HG03108 (cell line): ENCODE data around the gene PPP1R16B.
A peak's percentile ranks its signal among the peaks of the same experiment; 100 is the strongest.

ENCODE experiments used
- ATAC-seq: cut with Tn5 transposase; IDR thresholded peaks from one replicate; pipeline ENCODE4 v1.9.1; 2021; ENCODE audit warnings: moderate library complexity; ENCODE audit not compliant: unreplicated experiment

The PPP1R16B gene

DNA sequence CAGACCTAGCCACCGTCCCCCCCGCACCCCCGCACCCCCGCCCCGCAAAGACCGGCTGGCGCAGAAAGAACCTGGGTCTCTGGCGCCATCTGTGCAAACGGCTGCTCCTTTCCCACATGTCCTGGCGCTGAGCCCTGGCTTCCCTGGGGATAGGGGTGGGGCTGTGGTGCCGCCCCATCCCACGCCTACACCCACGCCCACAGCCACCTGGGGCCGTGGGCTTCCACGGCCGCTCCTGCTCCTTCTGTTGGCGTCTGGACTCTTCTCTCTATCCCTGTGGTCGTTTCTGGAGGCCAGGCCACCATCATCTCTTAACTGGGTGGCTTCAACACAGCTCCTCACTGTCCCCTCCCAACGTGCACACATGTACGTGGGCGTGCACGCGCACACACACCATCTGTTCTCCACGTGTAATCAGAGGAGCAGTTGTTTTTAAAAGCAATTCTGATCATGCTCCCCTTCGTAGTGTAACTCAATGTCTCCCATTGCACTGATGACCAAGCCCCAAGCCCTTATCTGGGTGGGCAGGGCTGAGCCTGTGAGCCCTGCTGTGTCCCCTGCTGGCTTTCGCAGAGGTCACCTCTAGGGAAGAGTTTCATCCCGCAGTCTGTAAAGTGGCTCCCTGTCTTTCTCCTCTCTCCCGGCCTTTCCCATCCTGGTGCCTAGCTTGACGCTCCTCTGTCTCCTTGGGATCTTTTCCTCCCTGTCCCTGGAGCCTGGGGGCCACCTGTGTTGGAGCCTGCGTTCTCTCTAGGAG, 88.8 kb downstream of the PPP1R16B start:
- no peak for ATAC-seq

DNA sequence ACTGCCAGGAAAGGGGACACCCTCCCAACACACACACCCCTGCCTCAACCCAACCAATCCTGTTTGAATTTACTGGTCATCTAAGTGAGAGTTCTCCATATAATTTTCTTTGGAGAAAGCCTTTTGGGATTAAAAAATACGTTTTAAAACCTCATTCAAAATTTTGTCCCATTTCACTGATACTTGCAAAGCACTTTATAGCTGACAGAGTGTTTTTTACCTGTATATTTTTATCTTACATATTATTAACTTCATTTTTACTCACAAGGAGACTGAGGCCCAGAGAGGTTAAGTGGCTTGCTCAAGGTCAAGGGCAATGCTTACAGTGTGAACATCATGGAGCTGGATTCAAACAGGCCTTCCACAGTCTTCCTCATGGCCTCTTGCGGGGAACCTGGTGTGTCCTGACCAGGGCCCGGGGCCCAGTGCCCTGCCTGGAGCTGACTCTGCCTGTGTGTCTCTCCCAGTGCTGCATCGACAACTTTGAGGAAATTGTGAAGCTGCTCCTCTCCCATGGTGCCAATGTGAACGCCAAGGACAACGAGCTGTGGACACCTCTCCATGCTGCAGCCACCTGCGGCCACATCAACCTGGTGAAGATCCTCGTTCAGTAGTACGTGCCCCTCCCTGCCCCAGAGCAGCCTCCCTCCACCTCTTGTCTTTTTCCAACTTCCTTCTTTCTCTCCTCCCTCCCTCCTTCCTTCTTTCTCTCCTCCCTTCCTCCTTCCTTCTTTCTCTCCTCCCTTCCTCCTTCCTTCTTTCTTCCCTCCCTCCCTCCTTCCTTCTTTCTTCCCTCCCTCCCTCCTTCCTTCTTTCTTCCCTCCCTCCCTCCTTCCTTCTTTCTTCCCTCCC, 89.8 kb downstream of the PPP1R16B start:
- no peak for ATAC-seq

DNA sequence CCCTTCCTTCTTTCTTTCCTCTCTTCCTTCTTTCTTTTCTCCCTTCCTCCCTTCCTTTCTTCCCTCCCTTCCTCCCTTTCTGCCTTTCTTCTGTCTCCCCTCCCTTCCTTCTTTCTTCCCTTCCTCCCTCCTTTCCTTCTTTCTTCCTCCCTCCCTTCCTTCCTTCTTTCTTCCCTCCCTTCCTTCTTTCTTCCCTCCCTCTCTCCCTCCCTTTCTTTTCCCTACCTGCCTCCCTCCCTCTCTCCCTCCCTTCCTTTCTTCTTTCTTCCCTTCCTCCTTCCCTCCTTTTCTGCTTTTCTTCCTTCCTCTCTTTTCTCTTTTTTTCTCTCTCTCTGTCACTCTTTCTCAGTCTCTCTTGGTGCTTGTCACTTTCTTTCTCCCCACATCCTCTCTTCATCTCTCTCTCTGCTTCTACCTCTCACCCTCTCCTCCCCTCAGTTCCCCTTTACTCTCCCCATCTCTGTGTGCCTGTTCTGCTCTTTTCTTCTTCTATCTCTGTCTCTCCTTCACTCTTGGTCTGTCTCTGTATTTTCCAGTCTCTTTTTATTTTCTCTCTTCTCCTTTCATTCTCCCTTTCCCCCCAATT, 90.6 kb downstream of the PPP1R16B start:
- ATAC-seq: no peak

DNA sequence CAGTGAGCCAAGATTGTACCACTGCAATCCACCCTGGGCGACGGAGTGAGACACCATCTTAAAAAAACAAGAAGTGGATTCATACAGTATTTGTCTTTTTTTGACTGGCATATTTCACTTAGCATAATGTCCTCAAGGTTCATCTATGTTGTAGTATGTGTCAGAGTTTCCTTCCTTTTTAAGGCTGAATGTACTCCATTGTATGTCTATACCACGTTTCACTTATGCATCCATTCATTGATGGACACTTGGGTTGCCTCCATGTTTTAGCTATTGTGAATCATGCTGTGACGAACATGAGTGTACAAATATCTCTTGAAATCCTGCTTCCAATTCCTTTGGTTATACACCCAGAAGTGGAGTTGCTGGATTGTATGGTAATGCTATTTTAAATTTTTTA, 91.8 kb downstream of the PPP1R16B start:
- ATAC-seq: no peak

DNA sequence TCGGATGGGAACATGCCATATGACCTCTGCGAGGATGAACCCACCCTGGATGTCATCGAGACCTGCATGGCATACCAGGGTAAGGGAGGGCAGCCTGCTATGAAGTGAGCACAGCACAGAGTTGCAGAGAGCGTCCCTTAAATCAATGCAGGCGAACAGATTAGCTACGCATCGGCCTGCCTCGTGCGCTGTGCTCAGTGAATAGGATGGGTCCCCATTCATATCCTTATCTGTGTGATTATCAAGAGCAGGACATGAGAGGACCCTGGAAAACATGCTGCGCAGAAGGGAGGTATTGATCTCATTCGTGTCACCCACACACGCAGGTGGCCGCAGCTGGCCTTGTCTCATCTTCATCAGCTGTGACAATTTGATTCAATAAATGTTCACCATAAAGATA, 95.1 kb downstream of the PPP1R16B start:
- no peak for ATAC-seq

DNA sequence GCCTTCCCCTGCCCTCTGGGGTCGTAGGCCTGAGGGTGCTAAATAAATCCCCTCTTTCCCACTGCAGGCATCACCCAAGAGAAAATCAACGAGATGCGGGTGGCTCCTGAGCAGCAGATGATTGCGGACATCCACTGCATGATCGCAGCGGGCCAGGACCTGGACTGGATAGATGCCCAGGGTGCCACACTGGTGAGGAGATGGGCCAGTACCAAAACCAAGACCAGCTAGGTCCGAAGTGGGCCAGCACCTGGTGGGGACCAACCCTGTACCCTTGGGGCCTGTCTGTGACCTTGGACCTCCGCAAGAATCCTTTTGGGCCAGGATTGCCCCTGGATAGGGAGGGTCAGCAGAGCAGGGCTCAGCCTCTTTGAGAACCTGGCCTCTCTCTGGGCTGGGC, 97.1 kb downstream of the PPP1R16B start:
- no peak for ATAC-seq

DNA sequence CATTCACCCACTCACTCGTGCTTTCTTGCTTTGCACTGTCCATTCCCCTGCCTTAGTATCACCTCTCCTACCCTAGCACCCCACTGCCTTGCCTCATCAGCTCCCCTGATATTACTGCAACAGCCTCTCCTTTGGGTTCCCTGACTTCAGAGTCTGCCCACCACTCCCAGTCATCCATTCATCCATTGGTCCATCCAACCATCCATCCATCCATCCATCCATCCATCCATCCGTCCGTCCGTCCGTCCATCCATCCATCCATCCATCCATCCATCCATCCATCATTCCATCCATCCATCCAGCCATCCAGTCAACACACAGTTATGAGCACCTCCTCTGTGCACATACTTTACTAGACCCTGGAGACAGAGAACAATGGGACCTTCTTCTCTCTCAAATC, 97.8 kb downstream of the PPP1R16B start:
- no peak for ATAC-seq

DNA sequence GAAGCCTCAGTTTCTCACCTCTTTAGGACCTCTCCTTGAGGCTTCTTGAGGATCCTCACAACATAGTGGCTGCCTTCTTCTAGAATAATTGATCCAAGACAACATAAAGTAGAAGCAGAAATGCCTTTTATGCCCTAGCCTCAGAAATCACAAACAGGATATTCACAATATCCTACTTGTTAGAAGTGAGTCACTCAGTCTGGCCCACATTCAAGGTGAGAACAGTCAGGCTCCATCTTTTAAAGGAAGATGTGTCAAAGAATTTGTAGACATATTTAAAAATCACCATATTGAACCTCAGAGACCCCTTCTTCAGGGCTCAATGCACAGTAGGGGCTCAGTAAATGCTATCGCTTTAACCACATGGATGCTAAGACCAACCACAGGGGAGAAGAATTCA, 99.9 kb downstream of the PPP1R16B start:
- ATAC-seq: no peak

DNA sequence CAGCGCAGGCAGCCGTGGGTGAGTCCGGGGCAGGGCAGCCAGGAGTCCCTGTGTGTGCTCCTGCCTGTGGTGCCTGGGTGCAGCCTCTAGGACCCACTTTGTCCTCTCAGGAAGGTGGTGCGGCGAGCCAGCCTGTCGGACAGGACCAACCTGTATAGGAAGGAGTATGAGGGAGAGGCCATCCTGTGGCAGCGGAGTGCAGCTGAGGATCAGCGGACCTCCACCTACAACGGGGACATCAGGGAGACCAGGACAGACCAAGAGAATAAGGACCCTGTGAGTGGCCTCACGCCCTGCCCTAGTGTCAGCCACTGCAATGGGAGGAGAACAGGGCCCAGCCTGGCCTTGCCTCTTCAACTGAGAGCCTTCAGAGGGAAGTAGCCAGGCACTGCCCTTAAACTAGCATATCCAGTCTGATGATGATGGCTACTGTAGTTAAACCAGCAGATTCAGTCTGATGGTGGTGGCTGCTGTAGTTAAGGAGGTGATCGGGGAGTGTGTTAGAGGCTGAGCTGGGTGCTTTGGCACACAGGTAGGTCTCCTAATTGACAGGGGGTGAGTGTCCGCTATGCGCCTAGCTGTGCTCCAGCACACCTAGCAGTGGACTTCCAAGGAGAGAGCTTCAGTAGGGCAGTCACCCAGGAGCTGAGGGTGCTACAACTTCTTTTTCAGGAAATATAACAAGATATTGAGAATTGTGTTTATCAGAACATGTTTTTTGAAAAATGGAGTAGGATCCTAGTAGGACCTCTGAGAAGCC, 102.6 kb downstream of the PPP1R16B start:
- ATAC-seq: no peak

DNA sequence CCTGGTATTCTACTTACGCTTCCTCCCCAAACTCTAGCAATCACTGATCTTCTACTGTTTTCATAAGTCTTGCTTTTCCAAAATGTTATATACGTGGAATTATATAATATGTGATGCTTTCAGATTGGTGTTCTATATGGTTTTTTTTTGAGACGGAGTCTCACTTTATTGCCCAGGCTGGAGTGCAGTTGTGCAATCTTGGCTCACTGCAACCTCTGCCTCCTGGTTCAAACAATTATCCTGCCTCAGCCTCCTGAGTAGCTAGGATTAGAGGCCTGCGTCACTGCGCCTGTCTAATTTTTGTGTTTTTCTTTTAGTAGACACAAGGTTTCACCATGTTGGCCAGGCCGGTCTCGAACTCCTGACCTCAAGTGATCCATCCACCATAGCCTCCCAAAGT, 109.9 kb downstream of the PPP1R16B start:
- ATAC-seq: no peak

DNA sequence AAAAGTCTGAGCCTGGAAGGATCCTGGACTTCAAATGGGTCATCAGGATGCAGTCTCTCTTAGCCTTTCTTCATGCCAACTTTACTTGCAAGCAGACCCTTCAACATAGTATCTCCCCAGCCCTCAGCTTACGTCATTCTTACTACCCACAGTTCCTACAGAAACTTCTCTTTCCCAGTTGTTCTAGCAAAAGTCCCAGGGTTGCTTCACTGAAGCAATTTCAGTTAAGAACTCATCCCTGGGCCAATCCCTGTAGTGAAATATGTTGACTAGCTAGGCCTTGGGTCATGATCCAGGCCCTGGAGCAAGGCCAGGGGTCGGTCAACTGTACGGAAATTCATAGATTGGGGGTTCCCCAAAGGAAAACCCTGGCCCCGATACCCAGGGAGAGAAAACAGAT, 112.2 kb downstream of the PPP1R16B start:
- ATAC-seq: no peak

DNA sequence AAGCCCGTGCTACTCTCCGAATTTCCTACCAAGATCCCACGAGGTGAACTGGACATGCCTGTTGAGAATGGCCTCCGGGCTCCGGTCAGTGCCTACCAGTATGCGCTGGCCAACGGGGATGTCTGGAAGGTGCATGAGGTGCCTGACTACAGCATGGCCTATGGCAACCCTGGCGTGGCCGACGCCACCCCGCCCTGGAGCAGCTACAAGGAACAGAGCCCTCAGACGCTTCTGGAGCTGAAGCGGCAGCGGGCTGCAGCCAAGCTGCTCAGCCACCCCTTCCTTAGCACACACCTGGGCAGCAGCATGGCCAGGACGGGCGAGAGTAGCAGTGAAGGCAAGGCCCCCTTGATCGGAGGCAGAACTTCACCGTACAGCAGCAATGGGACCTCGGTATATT, 112.7 kb downstream of the PPP1R16B start:
- ATAC-seq: no peak

DNA sequence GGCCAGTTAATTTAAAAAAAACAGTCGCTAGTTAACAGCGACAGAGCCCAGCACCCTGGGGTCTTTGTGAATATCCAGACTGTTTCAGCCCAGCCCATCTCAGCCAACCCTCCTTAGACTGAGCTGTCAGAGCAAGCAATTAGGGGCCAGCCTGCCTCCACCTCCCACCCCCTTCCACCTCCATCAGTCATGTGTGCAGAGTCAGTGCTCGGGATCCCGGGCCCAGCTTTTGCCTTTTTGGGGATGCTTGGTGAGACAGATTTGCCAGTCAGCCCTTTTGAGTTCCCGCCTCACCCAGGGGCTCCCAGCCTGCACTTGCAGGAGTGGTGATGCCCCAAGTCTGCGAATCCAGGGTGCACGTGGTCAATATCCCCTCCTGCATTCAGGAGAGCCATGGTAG, 114.2 kb downstream of the PPP1R16B start:
- ATAC-seq: no peak

DNA sequence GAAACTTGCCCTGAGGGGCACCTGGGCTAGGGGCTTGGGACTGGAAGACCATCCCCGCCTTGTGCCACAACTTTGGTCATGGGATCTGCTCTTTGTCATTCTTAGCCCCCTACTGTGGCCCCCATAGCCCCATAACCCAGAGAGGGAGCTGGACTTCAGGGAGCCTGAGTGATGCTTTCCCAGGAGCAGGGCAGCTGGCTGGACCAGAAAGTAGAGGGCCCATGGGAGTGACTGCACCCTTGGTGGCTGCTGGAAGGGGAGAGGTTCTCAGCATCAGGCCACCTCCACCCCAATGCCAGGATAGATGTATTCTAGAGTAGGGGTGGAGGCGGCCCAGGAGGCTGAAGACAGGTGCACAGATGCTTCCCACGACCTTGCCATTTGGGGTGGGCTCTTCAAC, 114.9 kb downstream of the PPP1R16B start:
- ATAC-seq: no peak

DNA sequence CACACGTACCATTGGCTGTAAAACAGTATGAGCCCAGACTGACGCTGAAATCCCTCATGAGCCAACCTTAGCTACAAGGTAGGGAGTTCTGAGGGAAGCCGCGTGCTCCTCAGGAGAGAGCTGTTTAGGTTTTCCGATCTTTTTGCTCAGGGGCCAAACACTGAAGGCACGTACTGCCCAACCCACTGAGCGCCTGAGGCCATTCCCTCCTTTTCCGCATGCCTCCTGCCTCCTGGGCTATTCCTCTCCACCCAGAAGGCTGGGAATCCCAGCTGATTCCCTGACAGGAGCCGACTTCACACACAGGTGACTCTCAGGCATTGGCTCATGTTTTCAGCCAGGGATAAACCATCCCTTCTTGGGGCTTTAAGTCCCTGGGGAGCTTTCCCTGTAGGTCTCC, 115.4 kb downstream of the PPP1R16B start:
- ATAC-seq: no peak

DNA sequence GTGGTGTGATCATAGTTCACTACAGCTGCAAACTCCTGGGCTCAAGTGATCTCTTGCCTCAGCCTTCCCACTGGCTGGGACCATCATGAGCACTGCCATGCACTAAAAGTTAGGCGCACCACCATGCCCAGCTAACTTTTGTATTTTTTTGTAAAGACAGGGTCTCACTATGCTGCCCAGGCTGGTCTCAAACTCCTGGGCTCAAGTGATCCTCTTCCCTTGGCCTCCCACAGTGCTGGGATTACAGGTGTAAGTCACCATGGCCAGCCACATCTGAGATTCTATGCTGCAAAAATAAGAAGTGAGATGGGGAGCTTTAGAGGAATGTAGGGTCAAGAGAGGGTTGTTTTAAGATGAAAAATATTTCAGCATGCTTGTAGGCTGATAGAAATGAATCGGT, 119.2 kb downstream of the PPP1R16B start:
- ATAC-seq: no peak

DNA sequence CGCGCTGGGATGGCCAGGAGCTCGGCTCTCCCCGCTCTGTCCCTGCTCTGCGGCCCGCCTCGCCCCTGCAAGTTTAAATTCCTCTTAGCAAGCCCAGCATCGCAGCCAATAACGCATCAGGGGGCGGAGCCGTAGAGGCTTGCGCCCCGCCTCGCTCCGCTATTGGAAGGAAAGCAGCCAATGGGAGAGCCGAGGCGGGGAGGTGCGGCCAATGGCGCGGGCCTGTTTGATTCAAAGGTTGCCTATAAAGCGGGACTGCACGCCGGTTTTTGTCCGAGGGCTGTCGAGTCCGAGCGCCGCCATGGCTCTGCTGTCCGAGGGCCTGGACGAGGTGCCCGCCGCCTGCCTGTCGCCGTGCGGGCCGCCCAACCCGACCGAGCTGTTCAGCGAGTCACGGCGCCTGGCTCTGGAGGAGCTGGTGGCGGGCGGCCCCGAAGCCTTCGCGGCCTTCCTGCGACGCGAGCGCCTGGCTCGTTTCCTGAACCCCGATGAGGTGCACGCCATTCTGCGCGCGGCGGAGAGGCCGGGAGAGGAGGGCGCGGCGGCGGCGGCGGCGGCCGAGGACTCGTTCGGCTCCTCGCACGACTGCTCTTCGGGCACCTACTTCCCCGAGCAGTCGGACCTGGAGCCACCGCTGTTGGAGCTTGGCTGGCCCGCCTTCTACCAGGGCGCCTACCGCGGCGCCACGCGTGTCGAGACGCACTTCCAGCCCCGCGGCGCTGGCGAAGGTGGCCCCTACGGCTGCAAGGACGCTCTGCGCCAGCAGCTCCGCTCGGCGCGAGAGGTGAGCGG, 120.8 kb downstream of the PPP1R16B start, which contains the start of gene FAM83D:
Gene FAM83D, plus strand, starts transcription at position 276 of the 792 bp plus-strand sequence. Its CDS starts 26 bp downstream, at position 302.
- peak; percentile 91 for ATAC-seq

DNA sequence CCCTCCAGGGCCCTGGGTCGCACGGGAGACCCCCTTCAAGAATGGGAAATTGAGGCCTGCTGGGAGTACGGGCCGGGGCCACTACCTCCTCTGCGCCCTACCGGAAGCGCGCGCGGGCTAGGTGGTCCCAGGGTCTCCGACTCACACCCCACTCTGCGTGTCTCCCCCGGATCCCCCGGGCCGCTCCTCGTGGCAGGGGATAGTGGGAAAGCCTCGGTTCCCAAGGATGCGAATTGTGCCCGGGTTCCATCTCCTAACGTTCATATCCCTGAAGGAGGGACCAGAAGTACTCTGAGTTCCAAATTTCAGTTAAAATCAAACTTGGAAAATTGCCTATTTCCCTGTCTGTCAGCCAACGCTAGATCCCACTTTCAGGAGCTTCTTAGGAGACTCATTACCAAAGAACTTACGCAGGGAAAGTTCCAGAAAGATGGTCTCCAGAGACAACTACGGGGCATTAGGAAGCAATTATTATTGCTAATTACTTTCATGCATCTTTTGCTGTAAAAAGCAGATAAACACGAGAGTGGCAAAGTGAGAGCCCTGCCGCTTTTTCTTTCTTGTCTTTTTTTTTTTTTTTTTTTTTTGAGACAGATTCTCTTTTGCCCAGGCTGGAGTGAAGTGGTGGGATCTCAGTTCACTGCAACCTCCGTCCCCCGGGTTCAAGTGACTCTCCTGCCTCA, 121.6 kb downstream of the PPP1R16B start:
- ATAC-seq: no peak

DNA sequence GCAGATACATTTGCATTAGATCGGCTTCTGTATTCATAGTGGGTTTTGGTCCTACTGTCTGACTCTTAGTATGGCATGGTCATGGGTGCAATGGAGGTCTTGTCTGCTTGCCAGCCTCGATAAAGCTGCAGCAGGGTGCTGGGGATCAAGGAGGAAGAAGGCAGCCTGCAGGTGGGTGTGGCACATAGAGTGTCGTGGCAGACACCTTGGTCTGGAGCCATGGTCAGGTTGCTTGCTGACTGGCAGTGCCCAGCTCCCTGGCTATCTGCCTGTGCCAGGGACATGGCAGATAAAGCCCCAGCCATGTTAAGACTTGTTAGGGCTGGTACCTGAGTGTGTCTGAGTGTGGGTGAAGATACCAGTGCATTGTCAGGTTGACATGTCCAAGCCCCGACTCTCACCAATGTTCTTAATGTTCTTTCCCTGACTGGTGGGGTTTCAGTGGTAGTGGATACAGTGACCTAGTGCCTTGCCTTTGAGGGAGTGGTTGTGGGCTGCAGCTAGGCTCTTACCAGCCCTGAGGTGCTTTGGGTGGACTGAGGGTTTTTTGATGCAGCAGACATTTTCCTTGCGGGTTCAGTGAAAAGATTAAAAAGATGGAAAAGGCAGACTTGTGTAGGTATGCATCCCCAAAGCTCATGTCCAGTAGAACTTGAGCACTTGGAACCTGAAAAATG, 122.5 kb downstream of the PPP1R16B start:
- no peak for ATAC-seq
